ENCODE measurements around the gene DDX1.
A peak's percentile ranks its signal among the peaks of the same experiment; 100 is the strongest.

DNA sequence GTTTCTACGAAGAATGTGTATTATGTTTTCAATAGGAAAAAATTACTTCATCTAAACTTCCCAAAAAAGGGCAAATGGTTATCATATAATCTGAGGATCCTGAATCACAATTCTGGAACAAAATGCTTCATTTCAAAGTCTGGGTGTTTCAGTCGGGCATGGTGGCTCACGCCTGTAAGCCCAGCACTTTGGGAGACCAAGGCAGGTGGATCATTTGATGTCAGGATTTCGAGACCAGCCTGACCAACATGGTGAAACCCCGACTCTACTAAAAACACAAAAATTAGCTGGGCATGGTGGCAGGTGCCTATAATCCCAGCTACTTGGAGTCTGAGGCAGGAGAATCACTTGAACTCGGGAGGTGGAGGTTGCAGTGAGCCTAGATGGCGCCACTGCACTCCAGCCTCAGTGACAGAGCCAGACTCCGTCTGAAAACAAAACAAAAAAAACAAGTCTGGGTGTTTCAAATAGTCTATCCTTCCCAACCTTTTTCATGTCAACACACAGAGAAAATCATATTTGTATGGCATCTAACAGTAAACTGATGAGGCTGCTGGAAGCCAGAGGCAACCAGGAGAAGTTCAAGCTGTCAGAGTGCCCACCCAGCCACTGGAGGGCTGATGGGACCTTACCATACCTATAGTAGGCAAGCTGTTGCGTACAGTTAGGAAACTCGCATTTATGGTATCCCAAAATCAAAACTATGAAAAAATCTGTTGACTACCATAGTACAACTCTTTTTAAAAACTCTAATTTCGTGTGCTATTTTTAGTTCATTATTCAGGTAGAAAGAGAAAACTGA, 45.2 kb upstream of the DDX1 start:
- TF ChIP-seq CTCF (IDR thresholded peaks at IDR 0.05) (peak in 1 of 6 experiments; percentile 9), POLR2A (IDR thresholded peaks at IDR 0.05) (no peak)
